NCI-H1436 (cell line): ENCODE data around the gene GFPT1.
A peak's percentile ranks its signal among the peaks of the same experiment; 100 is the strongest.

Source experiments
- DNase-seq: peaks from one replicate; lab custom pipeline; 2025; lab: John Stamatoyannopoulos, UW

Gene GFPT1

GRCh38 chr2:69316550-69316949 is 70.5 kb downstream of the GFPT1 start:
- no peak for DNase-seq

GRCh38 chr2:69315160-69315761 is 71.8 kb downstream of the GFPT1 start:
- no peak for DNase-seq

DNA sequence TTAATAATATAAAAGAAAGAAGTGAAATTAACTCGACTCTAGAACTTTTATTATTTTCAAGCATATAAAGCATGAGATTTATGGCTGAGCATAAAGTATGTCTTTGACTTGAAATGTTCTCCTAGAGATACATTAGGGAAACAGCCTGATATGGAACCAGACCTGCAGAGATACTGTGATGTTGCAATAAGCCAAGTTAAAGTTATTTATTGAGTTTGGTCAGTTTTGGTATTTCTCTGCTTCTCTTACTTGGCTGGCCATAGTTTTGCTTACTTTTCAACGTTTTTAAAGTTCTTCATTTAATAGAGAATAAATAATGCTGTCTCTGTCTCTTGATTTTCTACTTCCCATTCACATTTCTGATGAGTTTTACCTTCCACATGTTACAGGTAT is 76.0 kb downstream of the GFPT1 start:
- DNase-seq: no peak

- DNase-seq: no peak
These were observed 76.7 kb downstream of the GFPT1 start for GRCh38 chr2:69310111-69311023.

DNA sequence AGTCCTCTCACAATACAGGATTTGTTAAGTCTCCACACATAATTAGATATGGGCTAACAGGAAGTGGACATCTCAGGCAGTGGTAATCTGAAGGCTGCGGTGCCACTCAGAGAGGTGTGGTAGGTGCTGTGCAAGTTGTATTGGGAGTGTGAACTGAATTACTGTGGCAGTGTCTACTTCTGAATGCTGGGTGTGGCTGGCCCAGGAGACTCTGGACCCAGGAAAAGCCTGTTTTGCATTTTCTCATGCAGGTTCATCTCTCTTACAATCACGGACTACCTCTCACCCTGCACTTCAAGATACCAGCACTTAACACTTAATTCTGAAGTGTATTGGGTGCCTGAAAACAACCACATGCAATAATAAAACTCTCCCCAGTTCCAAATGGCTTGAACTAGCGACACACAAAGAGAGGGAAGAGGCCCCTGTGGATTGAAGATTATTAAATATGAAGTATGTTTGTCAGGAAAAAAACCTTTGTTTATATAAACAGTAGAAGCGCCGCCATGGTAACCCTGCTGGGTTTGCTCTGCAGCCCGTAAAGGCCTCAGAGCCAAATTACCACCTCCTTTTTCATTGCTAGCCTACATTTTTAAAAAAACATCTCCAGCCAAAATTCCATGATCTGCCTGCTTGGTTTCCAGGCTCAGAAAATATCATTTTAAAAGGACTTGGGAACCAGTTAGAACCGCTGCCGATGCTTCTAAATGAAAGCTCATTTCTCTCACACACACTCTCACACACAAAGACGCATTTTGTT is 77.5 kb downstream of the GFPT1 start:
- DNase-seq: peak; percentile 51

GRCh38 chr2:69308338-69308737 is 78.7 kb downstream of the GFPT1 start:
- no peak for DNase-seq

GRCh38 chr2:69307579-69308064 is 79.4 kb downstream of the GFPT1 start:
- no peak for DNase-seq

DNA sequence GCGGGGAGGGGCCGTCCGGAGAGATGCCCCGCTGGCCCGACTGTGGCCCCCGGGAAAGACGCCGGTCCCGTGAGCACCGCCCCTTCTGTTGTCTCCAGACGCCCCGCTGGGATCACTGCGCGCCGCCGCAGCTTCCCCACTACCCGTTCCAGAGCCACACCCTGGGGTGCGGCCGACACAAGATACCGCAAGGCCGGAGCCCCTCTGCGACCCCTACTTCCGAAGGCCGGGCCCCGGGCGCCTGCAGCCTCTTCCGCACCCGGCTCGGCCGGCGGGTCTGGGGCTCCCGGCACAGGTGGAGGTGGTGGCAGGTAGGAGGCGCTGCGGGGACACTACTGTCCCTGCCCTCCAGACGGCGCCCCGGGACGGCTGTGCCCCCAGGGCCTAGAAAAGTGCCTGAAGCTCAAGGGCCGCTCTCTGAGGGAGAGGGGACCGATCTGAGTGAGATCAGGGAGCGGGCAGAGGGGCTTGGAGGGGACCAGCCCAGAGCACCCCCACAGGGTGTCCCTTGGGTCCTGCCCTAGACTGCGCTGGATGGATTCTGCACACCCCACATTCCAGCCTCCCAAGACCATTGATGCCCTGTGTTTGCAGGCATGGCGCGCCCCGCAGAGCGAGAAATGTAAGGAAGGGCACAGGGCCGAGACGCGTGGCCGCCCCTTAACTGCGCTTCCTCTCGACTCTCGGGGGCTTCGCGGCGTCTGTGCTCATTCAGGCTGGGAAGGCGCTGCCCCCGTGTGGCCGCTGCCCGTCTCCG is 80.0 kb downstream of the GFPT1 start:
- peak; percentile 76 for DNase-seq

DNA sequence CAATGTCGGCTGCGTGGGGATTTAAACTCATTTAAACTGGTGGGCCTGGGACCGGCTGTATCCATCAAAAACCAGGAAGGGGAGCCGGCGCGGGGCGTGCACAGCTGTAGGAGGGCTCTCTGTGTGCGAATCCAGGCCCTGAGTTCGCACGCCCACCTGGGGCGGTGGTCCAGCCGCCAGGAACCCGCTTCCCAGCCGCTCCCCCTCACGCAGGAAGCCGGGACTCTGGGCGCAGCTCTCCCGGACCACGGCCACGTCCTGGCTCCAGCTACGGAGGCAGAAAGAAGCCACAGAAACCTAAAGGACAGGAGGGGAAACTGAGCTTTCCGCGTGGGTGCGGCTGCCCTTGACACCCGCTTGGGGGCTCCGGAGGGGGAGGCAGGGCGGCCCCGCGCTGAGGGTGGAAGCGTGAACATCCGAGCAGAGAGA is 80.6 kb downstream of the GFPT1 start:
- no peak for DNase-seq

DNA sequence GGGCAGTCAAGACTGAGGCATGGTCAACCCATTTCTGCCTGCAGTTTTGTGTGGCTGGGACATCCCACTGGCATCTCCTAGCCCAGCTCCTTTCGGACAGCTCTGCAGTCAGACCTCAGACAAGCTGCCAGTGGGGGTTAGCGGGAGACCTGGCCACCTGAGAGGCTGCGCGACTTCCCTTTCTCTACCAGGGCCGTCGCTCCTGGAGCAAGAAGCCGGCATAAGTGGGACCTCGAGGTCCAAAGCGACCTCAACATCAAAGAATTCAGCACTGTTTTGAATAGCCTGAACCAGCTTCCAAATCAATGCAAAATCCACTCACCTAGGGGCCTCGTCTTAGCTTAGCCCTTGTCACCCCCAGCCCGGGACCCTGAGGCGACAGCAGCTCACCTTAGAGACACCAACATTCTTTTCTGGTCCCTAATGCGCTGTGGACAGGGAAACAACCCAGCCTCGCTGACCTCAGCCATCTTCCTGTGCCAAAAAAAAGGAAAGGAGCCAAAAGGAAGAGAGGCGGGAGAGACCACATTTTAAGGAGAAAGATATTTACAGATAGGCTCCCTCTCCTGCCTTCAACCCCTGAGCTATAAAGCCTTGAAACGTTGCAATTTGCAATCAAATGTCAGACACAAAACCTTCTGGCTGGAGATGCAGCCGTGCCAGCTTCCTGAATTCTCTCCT is 81.2 kb downstream of the GFPT1 start:
- DNase-seq: no peak

- no peak for DNase-seq
These were observed 81.9 kb downstream of the GFPT1 start for GRCh38 chr2:69305166-69305565.

DNA sequence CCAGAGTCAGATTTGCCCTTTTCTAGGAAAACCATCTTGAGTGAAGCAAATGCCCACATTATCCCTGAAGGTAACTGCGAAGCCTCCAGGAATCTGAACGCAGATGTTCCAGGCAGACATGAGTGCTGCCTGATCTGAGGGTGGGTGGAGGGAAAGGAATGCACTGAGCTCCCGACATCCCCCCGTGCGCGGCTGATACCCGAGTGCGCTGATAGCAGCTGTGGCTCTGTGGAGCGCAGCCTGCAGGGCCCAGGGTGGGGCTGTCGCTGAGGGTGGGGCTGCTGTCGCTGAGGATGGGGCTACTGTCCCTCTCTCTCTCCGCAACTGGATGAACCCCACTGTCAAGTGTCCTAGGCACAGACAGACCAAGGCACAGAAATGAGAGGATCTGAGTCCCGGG is 82.4 kb downstream of the GFPT1 start:
- no peak for DNase-seq

GRCh38 chr2:69300650-69301049 is 86.4 kb downstream of the GFPT1 start:
- no peak for DNase-seq

DNA sequence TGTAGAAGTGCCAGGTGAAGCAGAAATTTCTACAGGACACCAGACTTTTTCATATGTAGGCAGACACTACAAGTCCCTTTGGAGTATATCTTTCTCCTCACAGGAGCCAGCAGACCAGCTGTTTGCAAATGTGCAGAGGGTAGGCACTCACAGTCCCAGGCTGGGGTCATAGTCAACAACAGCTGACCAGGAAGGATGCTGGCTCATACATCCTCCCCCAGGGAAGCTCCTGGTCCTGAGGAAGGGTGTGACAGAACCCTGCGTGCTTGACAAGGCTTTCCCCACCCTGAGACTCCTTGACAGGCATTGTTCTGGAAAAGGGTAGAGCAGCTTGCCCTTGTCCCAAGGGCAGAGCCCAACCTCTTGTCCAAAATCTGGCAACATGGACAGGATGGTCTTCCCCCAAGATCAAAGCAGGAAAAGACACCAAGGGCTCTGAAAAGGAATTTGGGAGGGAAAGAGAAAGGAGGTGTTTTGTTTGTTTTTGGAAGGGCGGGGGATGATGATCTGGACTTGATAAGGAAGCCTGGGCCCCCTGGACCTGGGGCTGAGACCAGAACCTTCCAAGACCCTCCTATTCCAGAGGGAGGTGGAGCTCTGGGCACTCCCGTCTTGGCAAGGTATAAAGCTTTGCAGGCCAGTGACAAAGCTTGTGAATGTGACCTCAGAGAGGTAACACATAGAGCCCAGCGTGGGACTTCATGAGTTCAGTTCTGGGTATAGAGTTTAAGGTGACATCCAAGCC is 87.1 kb downstream of the GFPT1 start:
- no peak for DNase-seq

GRCh38 chr2:69298862-69299261 is 88.2 kb downstream of the GFPT1 start:
- no peak for DNase-seq

DNA sequence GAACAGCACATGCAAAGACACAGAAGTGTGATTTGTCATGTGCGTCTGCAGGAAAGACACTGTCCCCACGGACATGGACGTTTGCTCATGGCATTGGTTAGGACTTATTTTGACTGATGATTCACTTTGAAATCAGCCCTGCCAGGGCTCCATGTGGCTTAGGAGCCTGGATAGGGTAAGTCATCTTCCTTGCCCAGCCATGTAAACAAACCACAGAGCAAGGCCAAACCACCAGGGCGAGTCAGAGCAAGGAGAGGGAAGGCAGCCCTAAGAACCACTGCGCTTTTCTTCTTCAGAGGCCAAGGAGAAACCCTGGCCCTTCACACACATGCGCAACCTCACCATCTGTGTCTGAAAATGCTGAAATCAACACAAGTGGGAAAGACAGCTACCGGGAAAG is 88.8 kb downstream of the GFPT1 start:
- no peak for DNase-seq

DNA sequence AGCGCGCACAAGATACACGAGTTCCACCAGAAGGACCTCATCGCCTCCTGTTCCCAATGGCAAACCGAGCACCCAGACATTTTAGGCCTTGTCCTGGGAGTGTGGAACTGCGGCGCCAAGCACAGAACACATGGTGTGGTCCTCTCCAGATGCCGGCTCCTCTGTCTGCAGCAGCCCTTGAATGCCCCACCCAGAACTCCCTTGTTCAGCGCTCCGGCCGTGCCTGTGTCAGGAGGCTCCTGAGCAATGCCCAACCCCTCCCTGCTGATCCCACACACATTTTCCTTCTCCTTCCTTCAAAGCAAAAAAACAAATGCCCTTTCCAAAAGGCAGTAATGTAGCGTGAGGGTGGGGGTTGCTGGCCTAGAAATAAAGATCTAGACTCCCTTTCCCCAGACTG is 89.8 kb downstream of the GFPT1 start:
- DNase-seq: no peak

- no peak for DNase-seq
These were observed 90.6 kb downstream of the GFPT1 start for GRCh38 chr2:69296421-69296820.

GRCh38 chr2:69292256-69292655 is 94.8 kb downstream of the GFPT1 start:
- no peak for DNase-seq

DNA sequence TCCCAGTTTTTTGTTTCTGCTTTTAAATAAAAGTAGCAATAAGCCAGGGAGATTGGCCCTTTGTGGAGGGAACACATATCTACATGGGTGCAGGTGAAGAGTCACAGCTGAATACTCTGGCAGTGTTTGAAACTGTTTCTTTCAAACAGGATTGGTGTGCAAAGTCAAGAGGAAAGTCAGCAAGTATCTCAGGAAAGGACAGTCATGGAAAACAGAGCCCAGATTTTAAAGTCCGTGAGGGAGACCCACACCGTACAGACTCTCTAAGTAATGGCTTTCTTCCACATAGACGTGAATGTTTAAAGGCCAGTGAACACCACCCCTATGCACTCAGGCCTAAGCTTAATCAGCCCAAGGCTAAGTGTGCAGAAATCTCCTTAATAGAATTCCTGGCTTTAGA is 95.3 kb downstream of the GFPT1 start:
- DNase-seq: no peak
